Right atrium auricular region (tissue), 2 donors: ENCODE measurements around the gene MAPK4. TPM values are rescaled to one million over a fixed set of nuclear protein-coding genes. Genes with fewer than 3 reads are reported as not detected.
"Not testable (repeated sequence)": the region's sequence is repeated elsewhere in the genome, so short reads cannot be mapped to it uniquely, and the experiment has no call there.

Experiments
- DNase-seq: peaks from one replicate; pipeline ENCODE4 v3.0.0-alpha.2; 2019; ENCODE audit warnings: low spot score
- H3K27ac ChIP-seq, 2 donors: fragments of 200-600 bp; sonication (generic); 1 replicate in 1 of 2; 2 replicates in 1 of 2; pipeline ENCODE4 v1.5.1; 2016 to 2019
- H3K27me3 ChIP-seq, 2 donors: fragments of 200-600 bp; sonication (generic); one replicate each; pipeline versions ENCODE4 v1.5.1 to v1.6.0; 2017 to 2019
- H3K36me3 ChIP-seq: fragments of 200-600 bp; sonication (generic); one replicate; pipeline ENCODE4 v1.5.1; 2016
- H3K4me1 ChIP-seq, 2 donors: fragments of 200-600 bp; sonication (generic); one replicate each; pipeline versions ENCODE4 v1.5.1 to v1.6.0; 2017 to 2019
- H3K4me3 ChIP-seq, 2 donors: fragments of 200-600 bp; sonication (generic); 1 replicate in 1 of 2; 2 replicates in 1 of 2; pipeline ENCODE4 v1.5.1; 2017 to 2019; ENCODE audit warnings: mild to moderate bottlenecking in 1 of 2, moderate library complexity in 1 of 2
- H3K9me3 ChIP-seq, 2 donors: fragments of 200-600 bp; sonication (generic); one replicate each; pipeline ENCODE4 v1.5.1; 2019
- CTCF ChIP-seq, 2 donors: fragments of 200-600 bp; sonication (generic); IDR thresholded peaks; one replicate each; pipeline ENCODE4 v1.5.1; 2019; ENCODE audit warnings: antibody characterized with exemption in 2 of 2
- total RNA-seq, 2 donors: library from RNA; depleted of rRNA; stranded (reverse); fragments of >200 nt; gene quantifications; one replicate each; pipeline ENCODE4 v1.1.0, GENCODE V29; 2016

MAPK4 gene
- total RNA-seq, 2 donors from 2014 or later: 17.9 to 101 TPM

- DNase-seq: no peak
- Histone ChIP-seq H3K27me3 (no peaks in the 10 kb centered on the region), H3K4me1 (no peaks in the 10 kb centered on the region), H3K36me3 (no peaks in the 10 kb centered on the region), H3K4me3 (no peak overlapping the region), H3K27ac (no peak overlapping the region), H3K9me3 (peaks cover 0 to 2% of the 10 kb centered on the region in 2 donors)
- TF ChIP-seq CTCF (IDR thresholded peaks at IDR 0.05): no peak
These were observed 215.3 kb downstream of the MAPK4 start for GRCh38 chr18:50775207-50775606.

- no peak for TF ChIP-seq CTCF (IDR thresholded peaks at IDR 0.05)
These were observed 215.8 kb downstream of the MAPK4 start for GRCh38 chr18:50775726-50776125.

GRCh38 chr18:50776383-50776782 lies 216.5 kb downstream of the MAPK4 start:
- DNase-seq: no peak
- H3K36me3 ChIP-seq: no peaks in the 10 kb centered on the region
- H3K4me1 ChIP-seq: no peaks in the 10 kb centered on the region
- H3K9me3 ChIP-seq: no peaks in the 10 kb centered on the region
- no peak overlapping the region for H3K27ac ChIP-seq
- no peak overlapping the region for H3K4me3 ChIP-seq
- H3K27me3 ChIP-seq: no peaks in the 10 kb centered on the region
- TF ChIP-seq CTCF (IDR thresholded peaks at IDR 0.05): no peak

More at GRCh38 chr18:50775726-50776125, 215.8 kb downstream of the MAPK4 start:
- Histone ChIP-seq H3K4me1 (no peaks in the 10 kb centered on the region), H3K4me3 (no peak overlapping the region), H3K36me3 (no peaks in the 10 kb centered on the region), H3K27ac (no peak overlapping the region), H3K9me3 (no peaks in the 10 kb centered on the region), H3K27me3 (no peaks in the 10 kb centered on the region)
- no peak for DNase-seq

- H3K4me3 ChIP-seq, H3K36me3 ChIP-seq, H3K27me3 ChIP-seq, H3K4me1 ChIP-seq, DNase-seq, H3K27ac ChIP-seq, H3K9me3 ChIP-seq: not testable (repeated sequence)
These were observed 219.1 kb downstream of the MAPK4 start for GRCh38 chr18:50779021-50779420.

Other genes with a start within 250 kb of the MAPK4 start
- under 1 TPM in 1 of 2 donors, not detected in 1; 0.78 TPM for gene SKA1, start 185.0 kb upstream of the MAPK4 start, total RNA-seq